CD14-positive monocyte (primary cell): ENCODE measurements around the gene CLPX. TPM values are rescaled to one million over a fixed set of nuclear protein-coding genes. Genes with fewer than 3 reads are reported as not detected.
"Not testable (repeated sequence)": the region's sequence is repeated elsewhere in the genome, so short reads cannot be mapped to it uniquely, and the experiment has no call there.

Experiments
- DNase-seq, 3 donors: peaks; one replicate each; pipeline ENCODE4 v3.0.0-alpha.2; 2011 to 2022
- H2AFZ ChIP-seq: 2 replicates; pipeline ENCODE4 v1.6.0; 2012; ENCODE audit warnings: mild to moderate bottlenecking, low read depth, low read length, inconsistent platforms; ENCODE audit not compliant: insufficient read depth, poor library complexity, severe bottlenecking
- H3K27ac ChIP-seq, 2 donors: 1 replicate in 1 of 2; 2 replicates in 1 of 2; pipeline ENCODE4 v1.5.1; 2012 to 2013; ENCODE audit warnings: low read length in 2 of 2, control low read depth in 1 of 2, inconsistent platforms in 1 of 2, low read depth in 1 of 2, mild to moderate bottlenecking in 1 of 2
- H3K27me3 ChIP-seq, 2 donors: one replicate each; pipeline versions ENCODE4 v1.6.0 to v1.6.1; 2011 to 2013; ENCODE audit warnings: low read length in 2 of 2; ENCODE audit not compliant: control insufficient read depth in 2 of 2, insufficient read depth in 2 of 2
- H3K36me3 ChIP-seq, 2 donors: replicated peaks in 1 of 2; 1 replicate in 1 of 2; 2 replicates in 1 of 2; pipeline versions ENCODE4 v1.5.1 to v1.6.1; 2012 to 2013; ENCODE audit warnings: low read length in 2 of 2, control low read depth in 1 of 2, inconsistent platforms in 1 of 2, mild to moderate bottlenecking in 1 of 2; ENCODE audit not compliant: insufficient read depth in 2 of 2, control insufficient read depth in 1 of 2
- H3K4me1 ChIP-seq, 2 donors: 1 replicate in 1 of 2; 2 replicates in 1 of 2; pipeline versions ENCODE4 v1.5.1 to v1.6.1; 2012 to 2013; ENCODE audit warnings: low read length in 2 of 2, control low read depth in 1 of 2, inconsistent platforms in 1 of 2, mild to moderate bottlenecking in 1 of 2, moderate library complexity in 1 of 2; ENCODE audit not compliant: insufficient read depth in 2 of 2, control insufficient read depth in 1 of 2
- H3K4me2 ChIP-seq: replicated peaks from 2 replicates; pipeline ENCODE3; 2012; ENCODE audit warnings: low read length, moderate library complexity, mild to moderate bottlenecking; ENCODE audit not compliant: poor library complexity, severe bottlenecking; ENCODE audit errors: extremely low read depth
- H3K4me3 ChIP-seq, 3 experiments: fragments of 200-600 bp in 1 of 3; sonication (generic) in 1 of 3; replicated peaks in 1 of 3; 1 replicate in 2 of 3; 2 replicates in 1 of 3; pipeline ENCODE4 v1.5.1; 2011 to 2013; ENCODE audit warnings: low read length in 3 of 3, mild to moderate bottlenecking in 3 of 3, control low read depth in 2 of 3, low read depth in 2 of 3, inconsistent platforms in 1 of 3, moderate library complexity in 1 of 3
- H3K79me2 ChIP-seq: 2 replicates; pipeline ENCODE4 v1.6.0; 2012; ENCODE audit warnings: mild to moderate bottlenecking, control low read depth, inconsistent platforms, low read length, moderate library complexity; ENCODE audit not compliant: insufficient read depth
- H3K9ac ChIP-seq: 2 replicates; pipeline ENCODE4 v1.6.0; 2017; ENCODE audit warnings: low read length, mild to moderate bottlenecking; ENCODE audit not compliant: insufficient read depth, poor library complexity, severe bottlenecking
- H3K9me3 ChIP-seq, 2 donors: replicated peaks in 1 of 2; 1 replicate in 1 of 2; 2 replicates in 1 of 2; pipeline versions ENCODE4 v1.5.1 to v1.6.1; 2012 to 2013; ENCODE audit warnings: low read length in 2 of 2, control low read depth in 1 of 2; ENCODE audit not compliant: control insufficient read depth in 1 of 2, insufficient read depth in 1 of 2
- H4K20me1 ChIP-seq: 2 replicates; pipeline ENCODE4 v1.6.0; 2012; ENCODE audit warnings: mild to moderate bottlenecking, low read length, control low read depth, moderate library complexity; ENCODE audit not compliant: insufficient read depth
- H3K27ac Mint-ChIP-seq, 7 donors: one replicate each; pipeline ENCODE4 v1.8.0; 2020; ENCODE audit warnings: mild to moderate bottlenecking in 7 of 7, mixed read lengths in 7 of 7, moderate library complexity in 6 of 7, inconsistent platforms in 2 of 7
- H3K27me3 Mint-ChIP-seq, 3 donors: one replicate each; pipeline ENCODE4 v1.8.0; 2021 to 2022; ENCODE audit warnings: low read depth in 3 of 3, mild to moderate bottlenecking in 3 of 3, mixed read lengths in 3 of 3, moderate library complexity in 3 of 3, inconsistent platforms in 1 of 3
- H3K36me3 Mint-ChIP-seq, 2 donors: one replicate each; pipeline ENCODE4 v1.8.0; 2020; ENCODE audit warnings: mixed read lengths in 2 of 2, inconsistent platforms in 1 of 2, mild to moderate bottlenecking in 1 of 2
- H3K4me1 Mint-ChIP-seq: one replicate; pipeline ENCODE4 v1.8.0; 2020; ENCODE audit warnings: mild to moderate bottlenecking, mixed read lengths
- H3K4me3 Mint-ChIP-seq, 2 donors: one replicate each; pipeline ENCODE4 v1.8.0; 2020; ENCODE audit warnings: mild to moderate bottlenecking in 2 of 2, mixed read lengths in 2 of 2, moderate library complexity in 1 of 2
- H3K9me3 Mint-ChIP-seq, 7 donors: one replicate each; pipeline ENCODE4 v1.8.0; 2020 to 2022; ENCODE audit warnings: mixed read lengths in 7 of 7, mild to moderate bottlenecking in 6 of 7, moderate library complexity in 6 of 7, inconsistent platforms in 2 of 7
- WGBS: methylation state at CpG from one replicate; pipeline ENCODE4 v1.1.5; 2013; ENCODE audit warnings: missing lambda C conversion rate; ENCODE audit not compliant: insufficient coverage; 5-methylcytosine and 5-hydroxymethylcytosine counted together
- intact Hi-C, 2 donors: fragments of 100-400 bp; cut with micrococcal nuclease; formaldehyde crosslinking; loops; one replicate each; pipeline versions ENCODE4 v1.15.0 to v1.15.1; 2023
- polyA plus RNA-seq, 3 donors: library from polyadenylated mRNA; depleted of rRNA in 1 of 3; unstranded in 2 of 3; stranded (reverse) in 1 of 3; fragments of 300-500 nt in 2 of 3; fragments of >200 nt in 1 of 3; fragmentation: Illumina TruSeq in 2 of 3; gene quantifications; 1 replicate in 2 of 3; 2 replicates in 1 of 3; pipeline ENCODE4 v1.2.3, GENCODE V29; 2012 to 2021
- TF ChIP-seq, protein P1 (sequence below): fragments of 200-600 bp; IDR thresholded peaks from one replicate; pipeline ENCODE4 v1.8.0; 2022; ENCODE audit warnings: antibody characterized with exemption, mild to moderate bottlenecking

Gene CLPX
- polyA plus RNA-seq, 3 donors, result 15.2 to 24.9 (median 20.0) TPM

DNA sequence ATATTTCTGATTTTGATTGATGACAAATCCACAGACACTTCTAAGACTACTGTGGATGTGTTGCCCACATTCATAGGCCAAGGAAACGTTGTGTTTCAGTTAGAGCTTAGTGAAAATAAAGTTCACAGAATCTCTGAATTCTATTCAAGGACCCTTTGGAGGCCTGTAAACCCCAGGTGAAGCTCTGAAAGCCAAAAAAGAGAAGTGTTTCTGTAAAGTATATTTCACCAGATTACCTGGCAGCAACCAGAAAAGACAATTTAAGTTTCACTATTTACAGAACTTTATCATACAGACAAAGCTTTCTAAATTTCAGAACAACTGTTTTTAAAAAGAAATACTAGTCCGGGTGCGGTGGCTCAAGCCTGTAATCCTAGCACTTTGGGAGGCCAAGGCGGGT, 2.6 kb downstream of the CLPX start:
- TF ChIP-seq, protein P1, sequence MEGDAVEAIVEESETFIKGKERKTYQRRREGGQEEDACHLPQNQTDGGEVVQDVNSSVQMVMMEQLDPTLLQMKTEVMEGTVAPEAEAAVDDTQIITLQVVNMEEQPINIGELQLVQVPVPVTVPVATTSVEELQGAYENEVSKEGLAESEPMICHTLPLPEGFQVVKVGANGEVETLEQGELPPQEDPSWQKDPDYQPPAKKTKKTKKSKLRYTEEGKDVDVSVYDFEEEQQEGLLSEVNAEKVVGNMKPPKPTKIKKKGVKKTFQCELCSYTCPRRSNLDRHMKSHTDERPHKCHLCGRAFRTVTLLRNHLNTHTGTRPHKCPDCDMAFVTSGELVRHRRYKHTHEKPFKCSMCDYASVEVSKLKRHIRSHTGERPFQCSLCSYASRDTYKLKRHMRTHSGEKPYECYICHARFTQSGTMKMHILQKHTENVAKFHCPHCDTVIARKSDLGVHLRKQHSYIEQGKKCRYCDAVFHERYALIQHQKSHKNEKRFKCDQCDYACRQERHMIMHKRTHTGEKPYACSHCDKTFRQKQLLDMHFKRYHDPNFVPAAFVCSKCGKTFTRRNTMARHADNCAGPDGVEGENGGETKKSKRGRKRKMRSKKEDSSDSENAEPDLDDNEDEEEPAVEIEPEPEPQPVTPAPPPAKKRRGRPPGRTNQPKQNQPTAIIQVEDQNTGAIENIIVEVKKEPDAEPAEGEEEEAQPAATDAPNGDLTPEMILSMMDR, result no peak
- DNase-seq, result no peak
- H3K4me2 ChIP-seq, result peak overlapping the region; percentile 11
- Mint-ChIP-seq H3K27ac (peak overlapping the region in 2 of 7 donors; percentile 18 to 46), H3K36me3 (peaks cover 14 to 36% of the 10 kb centered on the region in 2 donors), H3K4me3 (no peak overlapping the region), H3K4me1 (peaks cover 28% of the 10 kb centered on the region), H3K27me3 (no peaks in the 10 kb centered on the region), H3K9me3 (no peaks in the 10 kb centered on the region)
- H3K9ac ChIP-seq, result no peak overlapping the region
- WGBS, result 97% methylated on average over 3 of the region's 4 CpGs
- H2AFZ ChIP-seq, result no peak overlapping the region
- no peaks in the 10 kb centered on the region for H3K27me3 ChIP-seq
- peaks cover 26 to 27% of the 10 kb centered on the region in 2 donors for H3K36me3 ChIP-seq
- intact Hi-C loops, result no loop called here
- peaks cover 56% of the 10 kb centered on the region for H4K20me1 ChIP-seq
- peaks cover 17 to 27% of the 10 kb centered on the region in 2 donors for H3K4me1 ChIP-seq
- H3K4me3 ChIP-seq, result no peak overlapping the region
- no peaks in the 10 kb centered on the region for H3K9me3 ChIP-seq
- peak overlapping the region in 1 of 2 donors; percentile 41 for H3K27ac ChIP-seq
- H3K79me2 ChIP-seq, result peaks cover 61% of the 10 kb centered on the region

DNA sequence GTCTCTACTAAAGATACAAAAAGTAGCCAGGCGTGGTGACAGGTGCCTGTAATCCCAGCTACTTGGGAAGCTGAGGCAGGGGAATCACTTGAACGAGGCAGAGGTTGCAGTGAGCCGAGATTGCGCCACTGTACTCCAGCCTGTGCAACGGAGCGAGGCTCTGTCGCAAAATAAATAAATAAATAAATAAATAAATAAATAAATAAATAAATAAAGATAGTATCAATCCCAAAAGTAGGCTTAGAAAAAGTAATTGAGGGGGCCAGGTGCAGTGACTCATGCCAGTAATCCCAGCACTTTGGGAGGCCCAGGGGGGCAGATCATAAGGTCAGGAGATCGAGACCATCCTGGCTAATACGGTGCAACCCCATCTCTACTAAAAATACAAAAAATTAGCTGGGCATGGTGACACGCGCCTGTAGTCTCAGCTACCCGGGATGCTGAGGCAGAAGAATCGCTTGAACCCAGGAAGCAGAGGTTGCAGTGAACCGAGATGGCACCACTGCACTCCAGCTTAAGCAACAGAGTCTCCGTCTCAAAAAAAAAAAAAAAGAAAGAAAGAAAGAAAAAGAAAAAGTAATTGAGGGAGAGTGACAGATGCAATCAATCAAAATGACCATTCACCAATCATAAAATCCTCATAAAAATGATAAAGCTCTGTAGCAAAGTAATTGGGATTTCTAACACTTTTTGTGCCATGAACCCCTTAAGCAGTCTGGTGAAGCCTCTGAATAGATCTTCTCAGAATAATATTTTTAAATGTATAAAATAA, 3.4 kb downstream of the CLPX start:
- H3K4me3 ChIP-seq, DNase-seq, H3K27me3 Mint-ChIP-seq, H3K9me3 ChIP-seq, H3K4me3 Mint-ChIP-seq, H3K27me3 ChIP-seq, intact Hi-C loops, H2AFZ ChIP-seq, H3K4me2 ChIP-seq, H3K9ac ChIP-seq, H3K27ac ChIP-seq, H3K9me3 Mint-ChIP-seq, H3K27ac Mint-ChIP-seq: not testable (repeated sequence)
- H3K79me2 ChIP-seq, result peaks cover 63% of the 10 kb centered on the region
- peaks cover 17 to 27% of the 10 kb centered on the region in 2 donors for H3K4me1 ChIP-seq
- peaks cover 64% of the 10 kb centered on the region for H4K20me1 ChIP-seq
- H3K4me1 Mint-ChIP-seq, result peaks cover 28% of the 10 kb centered on the region
- peaks cover 20 to 42% of the 10 kb centered on the region in 2 donors for H3K36me3 Mint-ChIP-seq
- 96% methylated on average over 5 of the region's 15 CpGs for WGBS
- peaks cover 33 to 34% of the 10 kb centered on the region in 2 donors for H3K36me3 ChIP-seq
